Measurements from ENCODE around the gene MVB12B.

The MVB12B gene

DNA sequence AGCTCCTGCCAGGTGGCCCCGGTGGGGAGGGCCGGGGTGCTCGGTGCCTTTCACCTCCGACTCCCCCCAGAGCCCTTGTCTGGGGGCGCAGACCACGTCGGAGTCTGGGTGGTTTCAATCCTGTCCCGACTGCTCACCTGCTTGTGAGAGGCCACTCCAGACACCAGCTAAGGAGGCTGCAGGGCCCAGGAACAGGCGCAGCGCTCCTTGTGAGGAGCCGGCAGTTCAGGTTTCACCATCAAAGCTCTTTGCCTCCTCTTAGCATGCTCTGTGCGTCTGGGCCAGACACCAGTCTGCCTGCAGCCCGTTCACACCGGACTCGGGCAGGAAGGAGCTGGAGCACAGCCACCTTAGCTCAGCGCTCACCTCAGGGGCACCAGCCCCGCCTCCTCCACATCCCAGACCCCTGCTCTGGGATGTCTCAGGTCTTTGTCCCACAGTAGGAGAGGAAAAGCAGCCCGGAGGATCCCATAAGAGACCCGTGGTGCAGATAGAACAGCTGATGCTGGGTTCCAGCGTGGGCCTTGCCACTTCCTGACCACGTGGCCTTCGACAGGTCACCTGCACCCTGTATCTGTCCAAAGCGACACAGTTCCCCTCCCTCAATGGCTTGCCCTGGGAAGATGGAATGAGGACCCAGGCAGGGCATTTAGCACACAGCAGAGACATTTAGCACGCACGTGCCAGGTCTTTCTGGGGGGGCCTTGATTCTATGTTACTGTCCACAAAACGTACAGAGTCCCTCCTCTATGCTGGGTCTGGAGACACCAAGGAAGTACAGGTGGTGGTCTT, 180.9 kb downstream of the MVB12B start:
- DNase-seq, result no peak

GRCh38 chr9:126508171-126508591, 181.6 kb downstream of the MVB12B start:
- DNase-seq, result no peak

DNA sequence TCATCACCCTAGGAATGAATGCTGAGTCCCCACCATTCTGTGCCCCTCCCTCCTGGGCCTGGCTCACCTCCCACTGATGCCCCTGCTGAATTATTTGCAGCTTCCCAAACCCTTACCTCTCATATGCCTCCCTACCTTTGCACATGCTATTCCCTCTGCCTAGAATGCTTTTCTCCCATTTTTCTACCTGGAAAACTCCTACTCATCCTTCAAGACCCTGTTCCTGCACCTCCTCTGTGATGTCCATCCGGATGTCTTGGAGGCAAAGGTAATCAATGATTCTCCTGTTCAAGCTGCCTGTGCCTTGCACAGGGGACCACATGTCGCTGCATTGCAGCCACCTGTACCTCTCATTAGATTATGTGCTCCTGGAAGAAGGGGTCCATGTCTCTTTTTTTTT, 182.3 kb downstream of the MVB12B start:
- no peak for DNase-seq

GRCh38 chr9:126509718-126510117, 183.1 kb downstream of the MVB12B start:
- no peak for DNase-seq

DNA sequence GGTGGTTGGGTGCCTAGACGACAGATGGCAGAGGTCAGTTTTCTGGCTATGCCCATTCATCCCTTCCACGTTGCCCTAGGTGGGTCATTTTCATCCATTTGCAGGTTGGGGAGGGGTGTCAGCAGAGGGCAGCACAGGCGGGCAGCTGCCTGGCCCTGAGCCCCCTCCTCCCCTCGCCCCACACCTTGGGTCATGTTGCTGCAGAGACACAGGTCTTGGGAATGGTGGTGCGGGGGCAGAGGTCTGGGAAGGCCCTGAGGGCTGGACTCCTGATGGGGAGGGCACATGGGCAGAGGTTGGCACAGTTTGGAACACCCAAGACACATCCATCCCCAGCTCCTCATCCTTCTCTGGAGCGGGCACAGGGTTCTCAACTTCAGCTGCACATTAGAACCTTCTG, 183.9 kb downstream of the MVB12B start:
- no peak for DNase-seq

- peak; percentile 17 to 69 for DNase-seq
These were observed 184.8 kb downstream of the MVB12B start for GRCh38 chr9:126511411-126511810.

- DNase-seq, result no peak
These were observed 186.8 kb downstream of the MVB12B start for GRCh38 chr9:126513159-126514036.

DNA sequence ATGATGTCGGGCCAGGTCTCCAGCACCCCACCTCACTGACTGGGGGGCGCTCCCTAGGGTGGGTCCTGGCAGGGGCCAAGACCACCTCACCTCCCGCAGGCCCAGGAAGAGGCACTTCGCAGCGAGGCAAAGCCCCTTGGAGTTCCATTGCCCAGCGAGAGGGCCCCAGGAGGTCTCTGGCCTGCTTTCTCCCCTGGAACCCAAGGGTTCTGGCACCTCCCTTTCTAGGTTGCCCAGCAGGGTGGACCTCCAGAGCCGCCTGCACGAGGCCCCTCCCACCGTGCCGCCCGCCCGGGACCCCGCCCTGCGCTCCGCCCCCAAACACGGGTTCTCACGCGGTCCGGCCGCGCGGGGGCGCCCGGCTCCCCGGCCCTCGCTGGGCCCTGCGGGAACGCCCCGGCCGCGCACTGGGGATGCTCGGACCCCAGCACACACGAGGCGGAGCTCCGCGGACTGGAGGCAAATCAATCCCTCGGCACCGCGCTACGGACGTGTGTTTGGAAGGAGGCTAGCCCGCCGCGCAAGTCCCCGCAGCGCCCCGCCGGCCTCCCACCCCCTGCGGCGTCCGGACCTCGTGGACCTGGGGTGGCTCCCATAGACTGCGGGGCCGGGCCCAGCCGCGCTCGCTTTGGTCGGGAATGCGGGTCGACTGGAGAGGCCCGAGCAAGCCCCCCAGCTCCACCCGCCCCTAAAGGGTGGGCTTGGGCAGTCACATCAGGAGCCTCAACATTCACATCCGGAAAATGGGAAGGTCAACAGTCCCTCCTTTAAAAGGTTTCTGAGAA, 187.6 kb downstream of the MVB12B start:
- DNase-seq, result peak; percentile 59 to 70

DNA sequence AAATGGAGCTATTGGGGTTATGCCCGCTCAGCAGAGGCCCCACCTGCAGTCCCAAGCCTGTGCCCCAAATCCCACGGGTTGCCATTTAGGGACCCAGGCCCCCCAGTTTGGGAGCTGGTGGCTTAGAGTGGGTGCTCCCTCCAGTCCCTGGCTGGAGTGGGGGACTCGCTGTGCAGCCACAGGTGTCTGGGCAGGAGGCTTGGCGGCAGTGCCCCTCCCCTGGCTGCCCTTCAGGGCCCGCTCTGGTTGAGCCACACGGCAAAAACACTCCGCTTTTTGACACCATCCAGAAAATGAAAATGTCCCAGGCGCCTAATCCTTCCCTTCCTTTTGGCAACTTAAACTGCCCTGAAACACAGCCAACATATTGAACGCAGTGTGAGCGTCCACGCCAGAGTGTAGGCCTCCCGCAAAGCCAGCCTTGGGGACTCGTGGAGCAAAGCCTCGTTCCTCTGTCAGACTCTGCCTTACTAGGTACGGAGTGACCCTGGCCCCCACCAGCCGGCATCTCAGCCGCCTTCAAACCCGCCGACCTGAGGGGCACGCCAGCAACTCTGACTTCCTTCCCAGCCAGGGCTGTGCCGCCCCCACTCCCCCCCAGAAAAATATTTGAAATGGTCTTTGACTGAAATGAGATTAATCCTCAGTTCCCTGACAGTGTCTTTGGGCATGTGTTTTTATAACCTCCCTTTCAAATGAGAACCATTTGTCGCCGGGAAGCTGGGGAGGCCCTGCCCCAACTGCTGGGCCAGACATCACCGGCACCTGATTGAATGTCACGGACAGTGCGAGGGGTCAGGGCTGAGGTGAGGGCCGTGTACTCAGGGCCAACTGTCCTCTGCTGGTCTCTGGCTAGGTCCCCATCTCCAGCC, 188.6 kb downstream of the MVB12B start:
- DNase-seq, result no peak

- no peak for DNase-seq
These were observed 189.4 kb downstream of the MVB12B start for GRCh38 chr9:126515873-126516505.

- DNase-seq, result no peak
These were observed 189.9 kb downstream of the MVB12B start for GRCh38 chr9:126516561-126516935.

- DNase-seq, result peak; percentile 92 to 96
These were observed 190.6 kb downstream of the MVB12B start for GRCh38 chr9:126516936-126517832.

DNA sequence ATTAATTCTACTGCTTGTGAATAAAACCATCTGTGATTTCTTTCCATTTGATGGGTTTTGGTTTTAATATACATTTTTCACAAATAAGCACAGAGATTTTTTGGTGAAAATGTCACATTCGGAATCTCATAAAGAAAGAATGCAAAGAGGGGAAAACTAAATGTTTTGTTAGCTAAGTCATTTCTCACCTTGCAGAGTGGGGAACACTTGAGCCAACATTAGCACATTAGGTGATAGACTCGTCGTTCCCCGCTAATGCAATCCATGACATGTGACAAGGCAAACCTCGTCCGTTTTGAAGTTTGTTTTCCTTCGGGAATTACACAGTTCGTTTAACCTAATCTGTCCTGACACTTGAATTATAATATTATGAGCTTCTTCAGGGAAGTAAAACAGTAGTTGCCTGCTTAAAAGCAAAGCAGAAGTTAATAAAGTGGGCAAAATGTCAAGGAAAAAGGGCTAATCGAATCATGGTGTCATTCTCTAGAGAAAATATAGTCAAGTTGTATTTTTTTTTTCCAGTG, 191.3 kb downstream of the MVB12B start:
- DNase-seq, result peak in 1 of 2 donors; percentile 27

- DNase-seq, result no peak
These were observed 192.1 kb downstream of the MVB12B start for GRCh38 chr9:126518763-126519162.

DNA sequence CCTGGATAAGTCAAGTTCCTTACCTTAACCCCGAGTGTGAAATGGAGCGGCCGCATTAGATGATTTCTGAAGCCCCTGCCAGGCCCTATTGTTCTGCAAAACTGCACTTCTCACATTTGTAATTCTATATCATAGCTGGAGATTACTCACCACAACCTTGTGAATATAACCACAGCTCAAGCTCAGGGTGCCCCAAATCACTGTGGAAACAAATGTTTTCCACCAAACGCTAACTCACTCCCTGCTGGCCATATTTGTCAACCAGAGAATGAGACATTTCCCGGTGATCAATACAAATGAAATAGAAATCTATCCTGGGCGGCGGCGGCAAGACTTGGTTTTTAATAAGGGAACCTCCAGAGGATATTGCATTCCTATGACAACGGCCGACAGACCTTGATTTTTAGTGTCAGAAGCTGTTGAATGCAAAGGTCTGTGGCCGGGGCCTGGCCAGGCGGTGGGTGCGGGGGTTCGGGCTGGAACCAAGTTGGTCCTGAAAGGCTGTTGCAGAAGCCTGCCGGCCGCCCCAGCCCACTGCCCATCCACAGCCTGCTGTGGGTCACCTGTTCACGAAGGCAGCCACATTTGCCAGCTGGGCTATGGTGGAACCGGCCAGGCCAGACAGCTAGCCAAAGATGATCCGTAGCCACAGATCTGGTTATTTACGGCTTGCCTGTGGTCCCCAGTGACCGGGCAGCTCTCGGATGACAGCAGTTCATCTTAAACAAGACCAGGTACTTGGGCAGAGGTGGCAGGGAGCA, 193.2 kb downstream of the MVB12B start:
- peak; percentile 8 to 51 for DNase-seq

GRCh38 chr9:126520453-126520852, 193.8 kb downstream of the MVB12B start:
- no peak for DNase-seq

GRCh38 chr9:126521089-126521488, 194.5 kb downstream of the MVB12B start:
- DNase-seq, result no peak

- no peak for DNase-seq
These were observed 194.9 kb downstream of the MVB12B start for GRCh38 chr9:126521551-126521950.

GRCh38 chr9:126521976-126522590, 195.5 kb downstream of the MVB12B start:
- DNase-seq, result no peak

All from inflammatory macrophage (primary cell).